Activated T-helper 1 cell treated with anti-CD3 and anti-CD28 coated beads, Interleukin-2, amount 50 U/mL, for 16 hours (primary cell): ENCODE results near the gene PRKCH.
"Not testable (repeated sequence)": the region's sequence is repeated elsewhere in the genome, so short reads cannot be mapped to it uniquely, and the experiment has no call there.

Experiments used
- DNase-seq, 2 donors: peaks; one replicate each; pipeline ENCODE4 v3.0.0-alpha.2; 2020; ENCODE audit warnings: low read depth in 1 of 2, low spot score in 1 of 2

Gene PRKCH

GRCh38 chr14:61388173-61388975 lies 67.0 kb downstream of the PRKCH start:
- DNase-seq: no peak

- DNase-seq: no peak
Measured at GRCh38 chr14:61388976-61389576, 67.7 kb downstream of the PRKCH start.

- no peak for DNase-seq
Measured at GRCh38 chr14:61391119-61391518, 69.7 kb downstream of the PRKCH start.

GRCh38 chr14:61392297-61392696 lies 70.9 kb downstream of the PRKCH start:
- DNase-seq: no peak

GRCh38 chr14:61394542-61394941 lies 73.2 kb downstream of the PRKCH start:
- DNase-seq: no peak

- no peak for DNase-seq
Measured at GRCh38 chr14:61395115-61395725, 73.8 kb downstream of the PRKCH start.

- no peak for DNase-seq
Measured at GRCh38 chr14:61396279-61396678, 74.9 kb downstream of the PRKCH start.

- DNase-seq: no peak
Measured at GRCh38 chr14:61396694-61397093, 75.3 kb downstream of the PRKCH start.

- no peak for DNase-seq
Measured at GRCh38 chr14:61397615-61398014, 76.2 kb downstream of the PRKCH start.

- DNase-seq: no peak
Measured at GRCh38 chr14:61398221-61398620, 76.8 kb downstream of the PRKCH start.

- no peak for DNase-seq
Measured at GRCh38 chr14:61399365-61399764, 78.0 kb downstream of the PRKCH start.

- no peak for DNase-seq
Measured at GRCh38 chr14:61401461-61401860, 80.1 kb downstream of the PRKCH start.

- no peak for DNase-seq
Measured at GRCh38 chr14:61403411-61403810, 82.0 kb downstream of the PRKCH start.

GRCh38 chr14:61404637-61405036 lies 83.3 kb downstream of the PRKCH start:
- no peak for DNase-seq

- DNase-seq: no peak
Measured at GRCh38 chr14:61406198-61406597, 84.8 kb downstream of the PRKCH start.

GRCh38 chr14:61406675-61407074 lies 85.3 kb downstream of the PRKCH start:
- peak in 1 of 2 donors; percentile 21 for DNase-seq

GRCh38 chr14:61408498-61408897 lies 87.1 kb downstream of the PRKCH start:
- DNase-seq: no peak

GRCh38 chr14:61409782-61410181 lies 88.4 kb downstream of the PRKCH start:
- DNase-seq: no peak

GRCh38 chr14:61415934-61416333 lies 94.6 kb downstream of the PRKCH start:
- DNase-seq: not testable (repeated sequence)

- DNase-seq: no peak
Measured at GRCh38 chr14:61416591-61416990, 95.2 kb downstream of the PRKCH start.

- no peak for DNase-seq
Measured at GRCh38 chr14:61417141-61417540, 95.8 kb downstream of the PRKCH start.

- no peak for DNase-seq
Measured at GRCh38 chr14:61417883-61418455, 96.6 kb downstream of the PRKCH start.
